ENCODE data around the gene MINDY4.

DNA sequence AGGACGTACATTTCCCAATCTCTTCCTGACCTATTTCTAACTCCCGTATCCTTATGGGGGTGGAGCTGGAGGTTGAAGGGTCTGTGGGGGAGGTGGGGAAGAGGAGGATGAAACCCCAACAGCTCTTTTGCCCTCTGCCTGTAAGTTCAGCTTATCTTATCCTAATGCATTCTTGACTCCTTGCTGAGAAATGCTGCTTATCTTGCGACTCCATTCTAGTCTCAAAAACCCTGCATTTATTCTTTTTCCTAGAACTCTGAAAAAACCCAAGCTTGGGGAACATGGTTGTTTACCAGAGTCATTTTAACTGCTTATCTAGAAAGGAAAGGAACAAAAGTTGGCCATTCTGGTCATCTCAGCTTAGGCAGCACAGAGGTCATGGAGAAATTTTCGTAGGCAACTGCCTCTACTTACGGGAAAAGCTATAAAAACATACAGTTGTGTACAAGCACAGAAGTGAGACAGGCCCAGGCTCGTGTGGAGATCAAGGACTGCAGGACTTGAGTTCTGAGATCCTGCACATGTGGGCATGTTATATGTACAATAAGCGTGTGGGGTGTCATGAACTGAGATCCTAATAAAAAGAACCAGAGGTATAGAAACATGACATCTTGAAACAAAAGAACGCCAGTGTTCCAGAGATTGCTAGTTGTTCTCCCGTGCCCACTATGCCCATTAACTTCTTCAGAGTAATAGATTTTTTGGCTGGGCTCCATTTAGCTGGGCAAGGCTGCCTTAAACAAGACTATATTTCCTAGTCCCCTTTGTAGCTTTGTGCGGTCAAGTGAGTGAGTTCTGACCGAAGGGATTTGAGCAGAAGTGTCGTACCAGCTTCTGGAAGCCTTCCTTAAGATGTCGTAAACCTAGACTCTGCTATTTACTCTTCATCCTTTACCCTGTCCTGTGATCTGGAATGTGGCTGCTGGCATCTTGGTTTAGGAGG is 9.7 kb upstream of the MINDY4 start:
- TF ChIP-seq SMC3 (IDR thresholded peaks at IDR 0.05; ENCODE audit: low read depth, low read length) (no peak), RCOR1 (IDR thresholded peaks at IDR 0.05; ENCODE audit: insufficient replicate concordance, low read length) (no peak)
- TF ChIP-seq, protein P1, sequence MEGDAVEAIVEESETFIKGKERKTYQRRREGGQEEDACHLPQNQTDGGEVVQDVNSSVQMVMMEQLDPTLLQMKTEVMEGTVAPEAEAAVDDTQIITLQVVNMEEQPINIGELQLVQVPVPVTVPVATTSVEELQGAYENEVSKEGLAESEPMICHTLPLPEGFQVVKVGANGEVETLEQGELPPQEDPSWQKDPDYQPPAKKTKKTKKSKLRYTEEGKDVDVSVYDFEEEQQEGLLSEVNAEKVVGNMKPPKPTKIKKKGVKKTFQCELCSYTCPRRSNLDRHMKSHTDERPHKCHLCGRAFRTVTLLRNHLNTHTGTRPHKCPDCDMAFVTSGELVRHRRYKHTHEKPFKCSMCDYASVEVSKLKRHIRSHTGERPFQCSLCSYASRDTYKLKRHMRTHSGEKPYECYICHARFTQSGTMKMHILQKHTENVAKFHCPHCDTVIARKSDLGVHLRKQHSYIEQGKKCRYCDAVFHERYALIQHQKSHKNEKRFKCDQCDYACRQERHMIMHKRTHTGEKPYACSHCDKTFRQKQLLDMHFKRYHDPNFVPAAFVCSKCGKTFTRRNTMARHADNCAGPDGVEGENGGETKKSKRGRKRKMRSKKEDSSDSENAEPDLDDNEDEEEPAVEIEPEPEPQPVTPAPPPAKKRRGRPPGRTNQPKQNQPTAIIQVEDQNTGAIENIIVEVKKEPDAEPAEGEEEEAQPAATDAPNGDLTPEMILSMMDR (conservative IDR thresholded peaks at IDR 0.05; ENCODE audit: low read depth, low read length), result no peak

Measured in IMR-90 (cell line).